ENCODE results near the gene EPHA8. TPM values are rescaled to one million over a fixed set of nuclear protein-coding genes. Genes with fewer than 3 reads are reported as not detected.

The EPHA8 gene
- polyA plus RNA-seq, 1 of the 3 experiments (the other 2 are of a cell fraction) = 0.02 TPM

- Histone ChIP-seq H4K20me1 (ENCODE audit: insufficient read depth) (no peaks in the 10 kb centered on the region), H3K79me2 (ENCODE audit: insufficient read depth) (no peaks in the 10 kb centered on the region), H3K9me3 (no peaks in the 10 kb centered on the region), H3K27me3 (ENCODE audit: insufficient read depth) (peaks cover 24% of the 10 kb centered on the region), H3K4me3 (ENCODE audit: low read depth in 2 of 2, low read length in 1 of 2) (no peak overlapping the region), H3K36me3 (replicated peaks in 1 of 2; ENCODE audit: control insufficient read depth in 1 of 2, insufficient read depth in 2 of 2, low read length in 1 of 2) (no peaks in the 10 kb centered on the region), H2AFZ (ENCODE audit: low read depth) (no peak overlapping the region), H3K4me2 (no peak overlapping the region), H3K9me2 (no peaks in the 10 kb centered on the region), H3K27ac (ENCODE audit: low read depth in 2 of 2, low read length in 1 of 2) (peak overlapping the region in 1 of 2 experiments; percentile 35; a peak in 1 of 4 replicates), H3F3A (replicated peaks; ENCODE audit: insufficient read depth) (no peaks in the 10 kb centered on the region), H3K9ac (no peak overlapping the region), H3K4me1 (ENCODE audit: control insufficient read depth in 1 of 2, insufficient read depth in 2 of 2, low read depth in 1 of 2, low read length in 1 of 2) (peaks cover 0 to 35% of the 10 kb centered on the region in 2 experiments; a peak in 1 of 4 replicates)
- ChIA-PET CTCF (interaction anchor here (1.4 to 2.0 kb wide), 2 partner anchors 15 to 141 kb away, joined by 4 to 6 read pairs; no protein-coding TSS in a partner anchor), POLR2A (no interaction called here)
- TF ChIP-seq GABPA (IDR thresholded peaks at IDR 0.05; ENCODE audit: low read depth) (no peak), RCOR1 (IDR thresholded peaks at IDR 0.05; ENCODE audit: low read length) (no peak), GATA2 (CRISPR knock-in tag; IDR thresholded peaks at IDR 0.05) (no peak), RXRA (IDR thresholded peaks at IDR 0.05; ENCODE audit: borderline replicate concordance, low read depth) (no peak), NRF1 (IDR thresholded peaks at IDR 0.05; ENCODE audit: low read depth, low read length) (no peak), SIN3A (IDR thresholded peaks at IDR 0.05; ENCODE audit: borderline replicate concordance, low read depth, low read length) (no peak), FOXM1 (IDR thresholded peaks at IDR 0.05; ENCODE audit: low read depth) (no peak), FOXJ3 (CRISPR knock-in tag; IDR thresholded peaks at IDR 0.05) (no peak), RAD21 (IDR thresholded peaks at IDR 0.05; ENCODE audit: low read length) (no peak), USF1 (IDR thresholded peaks at IDR 0.05; ENCODE audit: borderline replicate concordance, low read depth) (no peak), CHD2 (IDR thresholded peaks at IDR 0.05; ENCODE audit: low read length, partially characterized antibody) (no peak), MEF2A (IDR thresholded peaks at IDR 0.05; ENCODE audit: borderline replicate concordance, low read depth) (no peak), ZBTB33 (IDR thresholded peaks at IDR 0.05; ENCODE audit: borderline replicate concordance, low read depth) (no peak)
- DNase-seq = no peak
- WGBS (ENCODE audit: low lambda C conversion rate) = 32% methylated on average over 5 of the region's 5 CpGs
Observed at GRCh38 chr1:22557341-22557950, 5.8 kb upstream of the EPHA8 start.

Measured in SK-N-SH (cell line).